MM.1S (cell line): ENCODE data around the gene SRGAP2B.
"Not testable (repeated sequence)": the region's sequence is repeated elsewhere in the genome, so short reads cannot be mapped to it uniquely, and the experiment has no call there.

ENCODE experiments used
- EZH2 ChIP-seq: fragments of 300-600 bp; sonication (generic); optimal IDR thresholded peaks from 2 replicates; pipeline ENCODE3; 2017; ENCODE audit warnings: low read depth, mild to moderate bottlenecking, antibody characterized with exemption, low read length, mixed read lengths
- EZH2phosphoT487 ChIP-seq: fragments of 300-600 bp; sonication (generic); IDR thresholded peaks from 2 replicates; pipeline ENCODE4 v1.6.1; 2018; ENCODE audit warnings: antibody characterized with exemption, low read length
- TF ChIP-seq, protein P1 (sequence below): fragments of 300-600 bp; sonication (generic); IDR thresholded peaks from 2 replicates; pipeline ENCODE4 v1.5.1; 2016; ENCODE audit warnings: antibody characterized with exemption, low read length, mixed read lengths

DNA sequence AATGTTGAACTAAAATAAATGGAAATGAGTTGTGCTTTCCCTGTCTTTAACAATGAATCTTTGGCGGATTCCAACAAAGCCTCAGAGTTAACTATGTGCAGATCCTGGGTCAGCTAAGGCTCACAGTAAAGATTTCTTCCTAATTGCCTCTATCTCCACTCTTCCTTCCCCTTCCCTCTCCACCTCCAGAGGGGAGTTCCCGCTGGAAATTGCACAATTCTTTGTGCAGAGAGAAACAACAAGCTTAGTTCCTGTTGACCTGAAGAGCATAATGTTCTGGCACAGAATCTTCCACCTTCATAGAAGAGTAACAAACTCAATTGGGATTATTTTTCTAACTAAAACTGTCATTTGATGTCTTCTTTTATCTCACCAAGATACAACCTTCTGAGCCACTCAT, 77.4 kb downstream of the SRGAP2B start:
- not testable (repeated sequence) for TF ChIP-seq EZH2, EZH2phosphoT487
- TF ChIP-seq, protein P1, sequence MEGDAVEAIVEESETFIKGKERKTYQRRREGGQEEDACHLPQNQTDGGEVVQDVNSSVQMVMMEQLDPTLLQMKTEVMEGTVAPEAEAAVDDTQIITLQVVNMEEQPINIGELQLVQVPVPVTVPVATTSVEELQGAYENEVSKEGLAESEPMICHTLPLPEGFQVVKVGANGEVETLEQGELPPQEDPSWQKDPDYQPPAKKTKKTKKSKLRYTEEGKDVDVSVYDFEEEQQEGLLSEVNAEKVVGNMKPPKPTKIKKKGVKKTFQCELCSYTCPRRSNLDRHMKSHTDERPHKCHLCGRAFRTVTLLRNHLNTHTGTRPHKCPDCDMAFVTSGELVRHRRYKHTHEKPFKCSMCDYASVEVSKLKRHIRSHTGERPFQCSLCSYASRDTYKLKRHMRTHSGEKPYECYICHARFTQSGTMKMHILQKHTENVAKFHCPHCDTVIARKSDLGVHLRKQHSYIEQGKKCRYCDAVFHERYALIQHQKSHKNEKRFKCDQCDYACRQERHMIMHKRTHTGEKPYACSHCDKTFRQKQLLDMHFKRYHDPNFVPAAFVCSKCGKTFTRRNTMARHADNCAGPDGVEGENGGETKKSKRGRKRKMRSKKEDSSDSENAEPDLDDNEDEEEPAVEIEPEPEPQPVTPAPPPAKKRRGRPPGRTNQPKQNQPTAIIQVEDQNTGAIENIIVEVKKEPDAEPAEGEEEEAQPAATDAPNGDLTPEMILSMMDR: not testable (repeated sequence)
